ES-I3 (cell line): ENCODE results near the gene NDUFS7.

ENCODE experiments used
- H3K36me3 ChIP-seq: 2 replicates; pipeline ENCODE4 v1.6.1; 2013; ENCODE audit warnings: mild to moderate bottlenecking, low read length, control low read depth, moderate library complexity; ENCODE audit not compliant: insufficient read depth
- H3K4me1 ChIP-seq: 2 replicates; pipeline ENCODE4 v1.6.1; 2013; ENCODE audit warnings: mild to moderate bottlenecking, control low read depth, low read length; ENCODE audit not compliant: insufficient read depth
- H3K9ac ChIP-seq: 2 replicates; pipeline ENCODE4 v1.6.1; 2013; ENCODE audit warnings: low read depth, mild to moderate bottlenecking, low read length, moderate library complexity
- H3K9me3 ChIP-seq: 2 replicates; pipeline ENCODE4 v1.6.1; 2013; ENCODE audit warnings: mild to moderate bottlenecking, low read length, moderate library complexity; ENCODE audit not compliant: control insufficient read depth, insufficient read depth

The NDUFS7 gene

GRCh38 chr19:1396768-1397679 lies 13.3 kb downstream of the NDUFS7 start:
- H3K4me1 ChIP-seq: no peaks in the 10 kb centered on the region; the same call in 1 of the 2 replicates
- H3K9ac ChIP-seq: peak overlapping the region; percentile 28; the same call in 1 of the 2 replicates
- no peaks in the 10 kb centered on the region for H3K9me3 ChIP-seq
- H3K36me3 ChIP-seq: peaks cover 7% of the 10 kb centered on the region; the same call in 1 of the 2 replicates

GRCh38 chr19:1397838-1398237 lies 14.1 kb downstream of the NDUFS7 start:
- H3K9me3 ChIP-seq: no peaks in the 10 kb centered on the region
- no peak overlapping the region for H3K9ac ChIP-seq
- H3K36me3 ChIP-seq: no peaks in the 10 kb centered on the region
- peaks cover 4% of the 10 kb centered on the region for H3K4me1 ChIP-seq

- no peak overlapping the region for H3K9ac ChIP-seq
- no peaks in the 10 kb centered on the region for H3K36me3 ChIP-seq
- H3K4me1 ChIP-seq: peaks cover 4% of the 10 kb centered on the region
- no peaks in the 10 kb centered on the region for H3K9me3 ChIP-seq
These were observed 15.4 kb downstream of the NDUFS7 start for GRCh38 chr19:1399079-1399478.

- Histone ChIP-seq H3K9me3 (no peaks in the 10 kb centered on the region), H3K36me3 (no peaks in the 10 kb centered on the region), H3K4me1 (peaks cover 4% of the 10 kb centered on the region), H3K9ac (no peak overlapping the region)
These were observed 16.0 kb downstream of the NDUFS7 start for GRCh38 chr19:1399745-1400144.

DNA sequence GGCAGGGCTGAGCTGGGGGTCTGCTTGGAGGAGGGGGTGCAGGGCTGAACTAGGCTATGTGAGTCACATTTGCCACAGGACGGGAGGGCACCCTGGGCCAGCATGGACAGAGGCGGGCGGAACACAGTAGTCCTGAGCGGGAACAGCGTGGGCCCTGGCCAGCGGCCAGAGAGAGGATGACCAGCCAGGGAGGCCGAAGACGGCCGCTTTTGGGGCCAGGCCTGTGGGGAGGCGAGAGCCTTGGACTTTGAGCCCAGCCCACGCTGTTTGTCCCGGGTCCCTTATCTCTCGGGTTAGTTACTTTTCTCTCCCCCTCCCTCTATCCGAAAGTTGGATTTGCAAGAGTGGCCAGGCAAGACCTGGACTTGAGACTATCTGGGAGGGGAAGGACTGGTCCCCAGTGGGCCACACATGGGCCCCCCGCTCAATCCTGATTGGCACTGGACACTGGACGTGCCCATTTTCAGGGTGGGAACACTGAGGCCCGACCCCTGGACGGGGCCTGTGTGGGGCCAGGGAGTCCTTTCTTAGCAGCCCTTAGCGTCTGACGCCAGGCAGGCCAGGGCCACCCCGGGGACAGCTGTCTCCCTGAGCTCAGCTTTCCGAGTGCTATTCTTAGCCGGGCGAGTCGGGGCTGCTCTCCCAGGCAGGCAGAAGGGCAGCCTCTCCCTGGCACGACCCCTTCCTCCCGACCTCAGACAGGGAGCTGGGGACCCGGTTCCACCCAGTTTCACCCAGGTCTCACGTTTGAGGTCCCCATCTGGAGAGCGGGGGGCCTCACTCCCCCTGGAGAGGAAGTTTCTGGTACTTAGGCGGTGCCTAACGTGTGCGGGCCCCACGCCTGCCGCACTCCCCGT lies 16.8 kb downstream of the NDUFS7 start:
- Histone ChIP-seq H3K36me3 (no peaks in the 10 kb centered on the region), H3K4me1 (peaks cover 4% of the 10 kb centered on the region), H3K9ac (peak overlapping the region; percentile 32), H3K9me3 (no peaks in the 10 kb centered on the region)

DNA sequence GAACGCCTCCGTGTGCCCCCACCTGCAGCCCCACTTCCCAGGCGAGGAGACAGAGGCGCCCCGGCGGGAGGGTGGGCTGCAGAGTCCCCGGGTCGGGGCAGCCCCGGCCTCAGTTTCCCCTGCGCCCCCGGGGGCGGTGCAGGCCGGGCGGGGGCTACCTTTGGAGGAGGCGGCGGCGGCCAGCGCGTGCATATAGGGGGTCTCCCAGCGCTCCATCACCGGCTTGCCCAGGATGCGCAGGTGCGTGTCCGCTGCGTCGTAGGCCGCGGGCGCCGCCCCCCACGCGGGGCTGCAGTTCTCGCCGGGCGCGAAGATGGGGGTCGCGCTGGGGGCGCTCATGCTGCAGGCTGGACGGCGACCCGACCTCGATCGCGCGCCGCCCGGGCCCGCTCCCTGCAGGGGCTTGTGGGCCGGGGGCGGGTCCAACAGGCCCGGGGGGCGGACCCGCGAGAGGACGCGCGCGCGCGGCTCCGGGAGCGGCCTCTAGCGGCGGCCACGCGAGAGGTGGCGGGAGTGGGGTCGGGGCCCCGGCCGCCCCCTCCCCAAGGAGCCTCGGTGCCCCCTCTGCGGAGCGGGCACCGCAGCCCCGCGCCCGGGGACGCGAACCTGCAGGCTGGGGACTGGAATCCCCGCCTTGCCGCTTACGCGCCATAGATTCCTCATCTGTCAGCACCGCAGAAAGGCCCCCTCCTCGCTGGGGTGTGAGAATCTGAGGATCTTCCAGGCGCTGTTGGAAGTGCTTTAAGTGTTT lies 17.6 kb downstream of the NDUFS7 start, which contains the start of gene GAMT:
TSS of gene GAMT (minus strand) at position 405 of the 751 bp plus-strand sequence. CDS start at position 339, 66 bp downstream.
- H3K4me1 ChIP-seq: peaks cover 4% of the 10 kb centered on the region
- peak within 1 kb of the TSS; percentile 32 for H3K9ac ChIP-seq

DNA sequence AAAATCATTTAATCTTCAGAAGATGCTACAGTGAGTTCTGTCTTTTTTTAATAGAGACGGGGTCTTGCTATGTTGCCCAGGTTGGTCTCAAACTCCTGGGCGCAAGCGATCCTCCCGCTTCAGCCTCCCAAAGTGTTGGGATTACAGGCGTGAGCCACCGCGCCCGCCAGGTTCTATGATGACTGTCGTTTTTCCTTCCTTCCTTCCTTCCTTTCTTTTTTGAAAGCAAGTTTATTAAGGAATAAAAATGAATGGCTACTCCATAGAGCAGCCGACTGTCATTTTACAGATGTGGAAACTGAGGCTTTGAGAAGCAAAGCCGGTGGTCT lies 18.1 kb downstream of the NDUFS7 start:
- Histone ChIP-seq H3K9me3 (no peaks in the 10 kb centered on the region), H3K36me3 (no peaks in the 10 kb centered on the region), H3K9ac (peak overlapping the region; percentile 32; the same call in 1 of the 2 replicates), H3K4me1 (peaks cover 4% of the 10 kb centered on the region)

More for the DNA sequence above, 17.6 kb downstream of the NDUFS7 start, which contains the start of gene GAMT:
- H3K9me3 ChIP-seq: no peaks in the 10 kb centered on the region
- H3K36me3 ChIP-seq: no peaks in the 10 kb centered on the region

DNA sequence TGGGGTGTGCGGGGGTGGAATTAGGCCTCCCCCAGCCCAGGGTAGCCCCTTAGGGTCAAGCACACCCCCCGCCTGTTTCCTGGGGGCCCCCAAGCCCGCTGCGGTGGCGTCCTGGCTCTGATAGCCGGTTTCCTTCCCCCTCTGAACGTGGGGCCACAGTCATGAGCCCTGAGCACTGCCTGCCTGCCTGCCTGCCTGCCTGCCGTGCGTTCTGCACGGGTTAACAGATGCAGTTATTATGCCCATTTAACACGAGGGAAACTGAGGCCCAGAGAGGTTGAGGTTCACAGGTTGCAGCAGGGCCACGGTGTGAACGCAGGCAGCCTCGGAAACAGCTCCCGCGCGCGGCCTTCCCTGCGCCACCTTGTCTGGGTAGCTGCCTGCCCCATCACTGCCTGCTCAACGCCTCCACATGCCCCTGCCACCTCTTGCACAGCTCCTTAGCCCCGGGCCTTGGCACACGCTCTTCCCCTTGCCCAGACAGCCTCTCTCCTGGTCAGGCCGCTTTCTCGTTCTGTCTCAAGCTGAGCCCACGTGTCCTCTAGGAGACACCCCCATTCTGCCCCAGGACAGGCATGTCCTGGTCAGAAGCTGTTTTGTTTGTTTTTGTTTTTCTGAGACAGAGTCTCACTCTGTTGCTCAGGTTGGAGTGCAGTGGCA lies 18.8 kb downstream of the NDUFS7 start:
- H3K9ac ChIP-seq: no peak overlapping the region; the same call in 1 of the 2 replicates
- H3K9me3 ChIP-seq: no peaks in the 10 kb centered on the region
- H3K4me1 ChIP-seq: peaks cover 4% of the 10 kb centered on the region
- no peaks in the 10 kb centered on the region for H3K36me3 ChIP-seq

- H3K4me1 ChIP-seq: peaks cover 8% of the 10 kb centered on the region
These were observed 23.2 kb downstream of the NDUFS7 start for GRCh38 chr19:1406774-1407527.

DNA sequence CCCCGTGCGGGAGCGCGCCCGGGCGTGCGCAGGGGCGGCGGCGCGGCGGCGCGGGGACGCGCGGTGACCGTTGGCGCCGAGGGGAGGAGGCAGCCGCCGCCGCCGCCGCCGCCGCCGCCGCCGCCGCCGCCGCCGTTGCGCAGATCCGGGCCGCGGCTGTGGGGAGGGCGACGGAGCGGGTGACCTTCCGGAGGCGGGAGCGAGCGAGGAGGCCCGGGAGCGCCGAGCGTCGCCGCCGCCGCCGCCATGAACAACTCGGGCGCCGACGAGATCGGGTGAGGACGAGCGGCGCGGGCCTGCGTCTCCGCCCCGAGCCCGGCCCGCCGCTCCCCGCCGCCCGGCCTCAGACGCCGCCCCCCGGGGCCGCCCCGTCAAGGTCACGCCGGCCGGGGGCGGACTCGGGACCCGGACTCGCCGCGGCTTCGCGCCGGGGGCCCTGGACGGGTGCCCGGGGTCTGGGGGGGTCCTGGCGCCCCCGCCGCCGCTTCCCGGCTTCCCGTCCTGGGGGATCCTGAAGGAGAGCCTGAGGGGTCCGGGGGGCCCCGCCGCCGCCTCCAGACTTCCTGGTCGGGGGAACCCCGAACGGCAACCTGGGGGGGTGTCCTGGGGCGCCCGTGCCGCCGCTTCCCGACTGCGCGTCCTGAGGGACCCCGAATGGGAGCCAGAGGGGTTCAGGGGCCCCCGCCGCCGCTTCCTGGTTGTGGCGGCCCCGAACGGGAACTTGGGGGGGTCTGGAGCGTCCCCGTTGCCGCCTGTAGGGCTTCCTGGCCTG lies 24.0 kb downstream of the NDUFS7 start, which contains the start of gene DAZAP1:
TSS of gene DAZAP1 (plus strand) at position 59 of the 772 bp plus-strand sequence. CDS start at position 247, 188 bp downstream.
- H3K36me3 ChIP-seq: no peaks in the 10 kb centered on the region
- no peaks in the 10 kb centered on the region for H3K9me3 ChIP-seq
- peaks cover 6% of the 10 kb centered on the region for H3K4me1 ChIP-seq
- H3K9ac ChIP-seq: peak within 1 kb of the TSS; percentile 76

More at GRCh38 chr19:1406774-1407527, 23.2 kb downstream of the NDUFS7 start:
- Histone ChIP-seq H3K36me3 (no peaks in the 10 kb centered on the region), H3K9ac (peak overlapping the region; percentile 67), H3K9me3 (no peaks in the 10 kb centered on the region)

GRCh38 chr19:1408300-1409203 lies 24.8 kb downstream of the NDUFS7 start:
- Histone ChIP-seq H3K4me1 (peaks cover 4% of the 10 kb centered on the region; the same call in 1 of the 2 replicates), H3K36me3 (no peaks in the 10 kb centered on the region), H3K9me3 (no peaks in the 10 kb centered on the region), H3K9ac (peak overlapping the region; percentile 76)
